Measurements from ENCODE around the gene VN1R5. TPM values are rescaled to one million over a fixed set of nuclear protein-coding genes. Genes with fewer than 3 reads are reported as not detected.

The VN1R5 gene
- total and polyA plus RNA-seq, 7 donors, result not detected

DNA sequence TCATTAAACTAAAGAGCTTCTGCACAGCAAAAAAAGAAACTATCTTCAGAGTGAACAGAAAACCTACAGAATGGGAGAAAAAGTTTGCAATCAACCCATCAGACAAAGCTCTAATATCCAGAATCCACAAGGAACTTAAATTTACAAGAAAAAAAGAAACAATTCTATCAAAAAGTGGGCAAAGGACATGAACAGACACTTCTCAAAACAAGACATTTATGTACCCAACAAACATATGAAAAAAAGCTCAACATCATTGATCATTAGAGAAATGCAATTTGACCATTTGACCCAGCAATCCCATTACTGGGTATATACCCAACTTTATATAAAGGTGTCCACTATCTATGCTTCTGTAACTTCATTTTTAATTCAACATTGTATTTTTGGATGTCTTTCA is 31.1 kb upstream of the VN1R5 start:
- peaks cover 0 to 6% (median 0%) of the 10 kb centered on the region in 4 donors for H3K9me3 ChIP-seq
- intact Hi-C loops (cut with DNase I), result no loop called here
- TF ChIP-seq POLR2AphosphoS5 (IDR thresholded peaks at IDR 0.05) (no peak), POLR2A (IDR thresholded peaks at IDR 0.05) (no peak), EP300 (IDR thresholded peaks at IDR 0.05) (no peak)
- TF ChIP-seq, protein P1, sequence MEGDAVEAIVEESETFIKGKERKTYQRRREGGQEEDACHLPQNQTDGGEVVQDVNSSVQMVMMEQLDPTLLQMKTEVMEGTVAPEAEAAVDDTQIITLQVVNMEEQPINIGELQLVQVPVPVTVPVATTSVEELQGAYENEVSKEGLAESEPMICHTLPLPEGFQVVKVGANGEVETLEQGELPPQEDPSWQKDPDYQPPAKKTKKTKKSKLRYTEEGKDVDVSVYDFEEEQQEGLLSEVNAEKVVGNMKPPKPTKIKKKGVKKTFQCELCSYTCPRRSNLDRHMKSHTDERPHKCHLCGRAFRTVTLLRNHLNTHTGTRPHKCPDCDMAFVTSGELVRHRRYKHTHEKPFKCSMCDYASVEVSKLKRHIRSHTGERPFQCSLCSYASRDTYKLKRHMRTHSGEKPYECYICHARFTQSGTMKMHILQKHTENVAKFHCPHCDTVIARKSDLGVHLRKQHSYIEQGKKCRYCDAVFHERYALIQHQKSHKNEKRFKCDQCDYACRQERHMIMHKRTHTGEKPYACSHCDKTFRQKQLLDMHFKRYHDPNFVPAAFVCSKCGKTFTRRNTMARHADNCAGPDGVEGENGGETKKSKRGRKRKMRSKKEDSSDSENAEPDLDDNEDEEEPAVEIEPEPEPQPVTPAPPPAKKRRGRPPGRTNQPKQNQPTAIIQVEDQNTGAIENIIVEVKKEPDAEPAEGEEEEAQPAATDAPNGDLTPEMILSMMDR (IDR thresholded peaks at IDR 0.05), result no peak
- no peak overlapping the region for H3K27ac ChIP-seq
- no peak for DNase-seq
- H3K4me1 ChIP-seq, result no peaks in the 10 kb centered on the region
- no peaks in the 10 kb centered on the region for H3K36me3 ChIP-seq
- H3K27me3 ChIP-seq, result no peaks in the 10 kb centered on the region
- H3K4me3 ChIP-seq, result no peak overlapping the region

DNA sequence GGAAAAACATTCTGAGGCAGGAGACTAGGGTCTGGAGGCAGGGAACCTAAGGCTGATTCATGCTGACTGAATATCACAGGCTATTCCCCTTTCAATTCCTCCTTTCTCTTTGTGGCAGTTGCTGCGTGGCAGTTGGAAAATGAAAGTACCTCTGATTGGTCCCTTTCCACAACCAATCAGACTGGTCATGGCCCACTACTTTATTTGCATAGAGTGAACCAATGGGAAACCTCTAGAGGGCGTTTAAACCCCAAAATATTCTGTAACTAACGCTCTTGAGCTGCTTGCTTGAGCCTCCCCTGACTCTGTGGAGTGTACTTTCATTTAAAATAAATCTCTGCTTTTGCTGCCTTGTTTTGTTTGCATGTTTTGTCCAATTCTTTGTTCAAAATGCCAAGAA is 27.7 kb upstream of the VN1R5 start:
- TF ChIP-seq POLR2A (IDR thresholded peaks at IDR 0.05), result no peak
- TF ChIP-seq, protein P1 (IDR thresholded peaks at IDR 0.05), result no peak
- TF ChIP-seq EP300 (IDR thresholded peaks at IDR 0.05), result no peak
- TF ChIP-seq POLR2AphosphoS5 (IDR thresholded peaks at IDR 0.05), result no peak
- Histone ChIP-seq H3K9me3 (peaks cover 0 to 6% (median 0%) of the 10 kb centered on the region in 4 donors), H3K4me1 (no peaks in the 10 kb centered on the region), H3K4me3 (no peak overlapping the region), H3K36me3 (no peaks in the 10 kb centered on the region), H3K27ac (no peak overlapping the region), H3K27me3 (no peaks in the 10 kb centered on the region)
- intact Hi-C loops (cut with DNase I), result no loop called here
- WGBS, 2 donors, result 52 to 68% methylated on average over 3 of the region's 3 CpGs
- no peak for DNase-seq

DNA sequence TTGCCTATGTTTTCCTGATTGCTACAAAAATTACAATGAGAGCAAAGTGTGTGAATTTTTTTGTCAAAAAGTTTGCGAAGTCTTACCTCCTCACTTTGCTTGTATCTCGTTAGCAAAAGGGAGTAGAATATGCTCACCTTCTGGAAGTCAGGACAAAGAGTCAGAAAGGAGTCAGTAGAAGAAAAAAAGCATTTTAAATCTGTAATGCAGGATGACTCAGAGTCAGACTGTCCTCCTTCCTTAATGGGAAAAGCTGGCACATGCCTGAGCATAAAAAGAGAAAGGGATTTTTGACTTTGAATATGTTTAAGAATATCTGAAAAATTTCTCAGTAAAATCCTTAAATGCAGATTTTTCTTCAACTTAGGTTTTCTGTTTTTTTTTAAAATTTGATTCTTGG is 14.2 kb upstream of the VN1R5 start:
- DNase-seq, result no peak
- no peaks in the 10 kb centered on the region for H3K4me1 ChIP-seq
- H3K9me3 ChIP-seq, result peaks cover 0 to 4% (median 0%) of the 10 kb centered on the region in 4 donors
- TF ChIP-seq EP300 (IDR thresholded peaks at IDR 0.05) (no peak), POLR2A (IDR thresholded peaks at IDR 0.05) (no peak), POLR2AphosphoS5 (IDR thresholded peaks at IDR 0.05) (no peak)
- TF ChIP-seq, protein P1 (IDR thresholded peaks at IDR 0.05), result no peak
- no peak overlapping the region for H3K4me3 ChIP-seq
- no peak overlapping the region for H3K27ac ChIP-seq
- H3K36me3 ChIP-seq, result no peaks in the 10 kb centered on the region
- H3K27me3 ChIP-seq, result no peaks in the 10 kb centered on the region
- 70 to 89% methylated on average over 2 of the region's 2 CpGs for WGBS, 2 donors
- intact Hi-C loops (cut with DNase I), result no loop called here

DNA sequence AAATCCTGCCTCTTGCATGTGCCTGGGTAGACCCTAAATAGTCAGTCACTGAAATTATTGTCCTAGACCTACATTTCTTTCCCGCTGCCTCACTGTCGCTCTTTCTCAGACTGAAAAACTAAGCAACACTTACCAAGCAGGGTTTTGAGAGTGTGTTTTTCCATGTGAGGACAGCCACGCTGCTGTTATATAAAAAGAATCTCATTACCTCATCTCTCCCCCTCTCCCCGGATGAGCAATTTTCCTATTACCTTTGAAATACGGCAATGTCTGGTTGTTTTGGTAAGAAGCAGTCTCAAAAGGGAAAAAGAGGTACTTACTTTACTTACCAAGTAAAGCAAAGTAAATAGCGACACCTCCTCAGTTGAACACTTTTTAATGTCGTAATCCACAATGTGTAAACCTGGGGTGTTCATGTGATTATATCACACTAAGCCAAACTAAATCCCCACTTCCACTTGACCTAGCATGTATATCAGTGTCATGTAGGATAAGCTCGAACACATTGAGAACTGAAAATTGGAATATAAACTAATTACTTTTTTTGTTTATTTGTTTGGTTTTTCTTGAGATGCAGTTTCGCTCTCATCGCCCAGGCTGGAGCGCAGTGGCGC is 12.2 kb upstream of the VN1R5 start:
- WGBS, 2 donors, result 93 to 94% methylated on average over 12 of the region's 12 CpGs
- H3K27me3 ChIP-seq, result no peaks in the 10 kb centered on the region

More for the DNA sequence above, 12.2 kb upstream of the VN1R5 start:
- no peak overlapping the region for H3K4me3 ChIP-seq
- H3K4me1 ChIP-seq, result no peaks in the 10 kb centered on the region
- intact Hi-C loops (cut with DNase I), result no loop called here
- no peak overlapping the region for H3K27ac ChIP-seq
- TF ChIP-seq, protein P1 (IDR thresholded peaks at IDR 0.05), result no peak
- TF ChIP-seq EP300 (IDR thresholded peaks at IDR 0.05), result no peak
- no peak for DNase-seq
- no peaks in the 10 kb centered on the region for H3K36me3 ChIP-seq
- peaks cover 0 to 7% (median 0%) of the 10 kb centered on the region in 4 donors for H3K9me3 ChIP-seq
